ENCODE results near the gene OR9A4.

- TF ChIP-seq POLR2AphosphoS5 (IDR thresholded peaks at IDR 0.05) (no peak), POLR2A (IDR thresholded peaks at IDR 0.05) (no peak)
Observed at GRCh38 chr7:141943846-141944245, 27.6 kb downstream of the OR9A4 start.
